ENCODE data around the gene OR1J1. TPM values are rescaled to one million over a fixed set of nuclear protein-coding genes. Genes with fewer than 3 reads are reported as not detected.

OR1J1 gene
- total and polyA plus RNA-seq, 4 experiments from 2014 or later, result not detected

DNA sequence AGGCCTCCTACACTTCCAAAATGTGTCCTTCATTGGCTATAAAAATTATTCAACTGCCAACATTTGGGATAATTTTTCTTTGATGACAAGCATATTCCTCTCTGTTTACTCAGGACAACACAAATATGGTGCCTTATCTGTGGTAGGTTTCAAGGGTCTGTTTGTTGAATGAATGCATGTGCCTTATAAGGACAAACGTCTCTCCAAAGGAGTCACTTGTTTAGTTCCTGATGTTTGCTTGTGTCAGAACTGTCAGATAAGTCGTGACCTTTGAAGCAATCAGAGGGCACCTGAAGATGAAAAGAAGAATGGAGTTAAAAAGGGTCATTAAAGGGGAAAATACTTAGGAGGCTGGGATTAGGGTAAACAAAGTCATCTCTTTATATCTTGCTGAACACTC is 29.2 kb upstream of the OR1J1 start:
- Histone ChIP-seq H3K27me3 (ENCODE audit: insufficient read depth, low read length) (no peaks in the 10 kb centered on the region), H3K4me1 (ENCODE audit: insufficient read depth, low read length) (no peaks in the 10 kb centered on the region), H3K4me3 (ENCODE audit: low read length in 2 of 2) (no peak overlapping the region), H3K27ac (ENCODE audit: low read depth, low read length) (no peak overlapping the region), H3K36me3 (ENCODE audit: insufficient read depth, low read length) (no peaks in the 10 kb centered on the region), H3K9me3 (ENCODE audit: control insufficient read depth in 1 of 2, low read length in 2 of 2) (no peaks in the 10 kb centered on the region)
- intact Hi-C loops (cut with micrococcal nuclease), result no loop called here
- no peaks in the 10 kb centered on the region for H3K36me3 Mint-ChIP-seq
- CTCF ChIA-PET (ENCODE audit: partially characterized antibody), result no interaction called here
- H3K4me3 Mint-ChIP-seq, result no peak overlapping the region
- peaks cover 12 to 17% of the 10 kb centered on the region in 2 donors for H3K27me3 Mint-ChIP-seq
- peak overlapping the region in 1 of 7 donors; percentile 44 for H3K27ac Mint-ChIP-seq
- no peak for DNase-seq
- peaks cover 0 to 4% (median 0%) of the 10 kb centered on the region in 8 donors for H3K9me3 Mint-ChIP-seq
- no peaks in the 10 kb centered on the region for H3K4me1 Mint-ChIP-seq
- POLR2A ChIA-PET (ENCODE audit: partially characterized antibody), result no interaction called here

DNA sequence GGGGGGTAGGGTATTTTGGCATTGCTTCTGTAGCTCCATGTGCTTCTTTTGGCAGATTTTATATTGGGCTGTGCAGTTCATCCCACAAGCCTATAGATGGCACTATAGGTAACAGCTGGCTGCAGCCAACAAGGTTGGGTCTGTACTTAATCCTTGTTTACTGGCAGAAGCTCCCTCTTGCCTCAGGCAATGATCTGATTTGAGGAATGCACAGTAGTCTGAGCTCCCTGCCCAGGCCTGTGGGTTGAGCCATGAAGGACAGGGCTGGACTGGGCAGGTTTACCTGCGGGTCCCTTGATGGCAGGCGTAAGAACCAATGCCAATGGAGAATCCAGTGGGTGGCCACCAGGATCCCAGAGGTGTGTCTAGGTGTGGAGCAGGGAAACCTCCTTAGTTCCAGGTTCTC is 21.2 kb upstream of the OR1J1 start:
- Mint-ChIP-seq H3K27me3 (peaks cover 8 to 25% of the 10 kb centered on the region in 2 donors), H3K9me3 (peaks cover 0 to 18% (median 12%) of the 10 kb centered on the region in 8 donors), H3K4me1 (no peaks in the 10 kb centered on the region), H3K27ac (no peak overlapping the region), H3K4me3 (no peak overlapping the region), H3K36me3 (peaks cover 0 to 3% of the 10 kb centered on the region in 2 donors)
- POLR2A ChIA-PET (ENCODE audit: partially characterized antibody), result no interaction called here
- Histone ChIP-seq H3K27ac (ENCODE audit: low read depth, low read length) (no peak overlapping the region), H3K4me1 (ENCODE audit: insufficient read depth, low read length) (no peaks in the 10 kb centered on the region), H3K9me3 (ENCODE audit: control insufficient read depth in 1 of 2, low read length in 2 of 2) (no peaks in the 10 kb centered on the region), H3K4me3 (ENCODE audit: low read length in 2 of 2) (no peak overlapping the region), H3K27me3 (ENCODE audit: insufficient read depth, low read length) (no peaks in the 10 kb centered on the region), H3K36me3 (ENCODE audit: insufficient read depth, low read length) (no peaks in the 10 kb centered on the region)
- CTCF ChIA-PET (ENCODE audit: partially characterized antibody), result interaction anchor here (0.6 to 2.9 kb wide), 17 partner anchors 9 to 1900 kb away, joined by 3 to 25 read pairs (median 4); partner anchors contain the start of genes OR1B1 and OR1J2
- DNase-seq, result peak in 4 of 5 donors; percentile 3 to 26 (median 16)
- intact Hi-C loops (cut with micrococcal nuclease), result loop anchor here (1.0 kb wide), 1 partner anchor 311 kb away; no protein-coding TSS in a partner anchor

DNA sequence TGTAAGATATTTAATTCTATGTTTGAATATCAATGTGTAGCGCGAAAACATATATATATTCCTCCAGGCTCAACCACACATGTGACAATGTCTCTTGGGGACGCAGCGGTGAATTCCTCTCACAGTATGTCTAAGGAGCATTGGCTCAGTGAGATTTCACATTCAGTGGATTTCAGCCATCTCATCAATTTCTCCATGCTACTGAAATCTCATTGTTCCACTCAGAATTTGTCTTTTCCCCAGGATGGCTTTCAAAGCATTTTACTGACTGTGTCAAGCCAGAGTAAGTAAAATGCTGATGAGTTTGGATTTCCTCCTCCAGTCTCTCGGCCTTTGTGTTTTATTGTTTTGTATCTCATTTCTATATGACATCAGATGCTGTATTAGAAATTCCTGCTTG is 1.3 kb upstream of the OR1J1 start:
- H3K27me3 ChIP-seq (ENCODE audit: insufficient read depth, low read length), result no peaks in the 10 kb centered on the region
- H3K9me3 ChIP-seq (ENCODE audit: control insufficient read depth in 1 of 2, low read length in 2 of 2), result no peaks in the 10 kb centered on the region
- H3K4me3 ChIP-seq (ENCODE audit: low read length in 2 of 2), result no peak overlapping the region
- intact Hi-C loops (cut with micrococcal nuclease), result no loop called here
- H3K4me3 Mint-ChIP-seq, result no peak overlapping the region
- H3K36me3 ChIP-seq (ENCODE audit: insufficient read depth, low read length), result no peaks in the 10 kb centered on the region
- H3K36me3 Mint-ChIP-seq, result no peaks in the 10 kb centered on the region
- DNase-seq, result no peak
- CTCF ChIA-PET (ENCODE audit: partially characterized antibody), result interaction anchor here (2.2 kb wide), 1 partner anchor 20 kb away, joined by 5 read pairs; no protein-coding TSS in a partner anchor
- no peak overlapping the region for H3K27ac ChIP-seq (ENCODE audit: low read depth, low read length)
- H3K27ac Mint-ChIP-seq, result no peak overlapping the region
- H3K4me1 ChIP-seq (ENCODE audit: insufficient read depth, low read length), result no peaks in the 10 kb centered on the region
- no peaks in the 10 kb centered on the region for H3K9me3 Mint-ChIP-seq
- H3K4me1 Mint-ChIP-seq, result no peaks in the 10 kb centered on the region
- POLR2A ChIA-PET (ENCODE audit: partially characterized antibody), result no interaction called here
- H3K27me3 Mint-ChIP-seq, result peaks cover 11 to 12% of the 10 kb centered on the region in 2 donors

DNA sequence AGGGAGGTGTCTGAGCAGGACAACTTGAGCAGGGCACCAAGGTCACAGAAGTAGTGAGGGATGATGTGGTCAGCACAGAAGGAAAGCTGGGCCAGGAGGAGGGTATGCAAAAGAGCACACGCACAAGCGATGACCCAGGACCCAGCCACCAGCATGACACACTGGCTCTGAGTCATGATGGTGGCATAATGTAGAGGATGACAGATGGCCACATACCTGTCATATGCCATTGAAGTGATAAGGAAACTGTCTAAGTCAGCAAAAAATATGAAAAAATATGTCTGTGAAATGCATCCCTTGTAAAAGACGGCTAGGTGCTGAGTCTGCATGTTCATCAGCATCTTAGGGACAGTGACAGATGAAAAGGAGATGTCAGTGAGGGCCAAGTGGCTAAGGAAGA is 380 bp downstream of the OR1J1 start:
- no peaks in the 10 kb centered on the region for H3K9me3 ChIP-seq (ENCODE audit: control insufficient read depth in 1 of 2, low read length in 2 of 2)
- H3K4me3 ChIP-seq (ENCODE audit: low read length in 2 of 2), result no peak overlapping the region
- Mint-ChIP-seq H3K9me3 (no peaks in the 10 kb centered on the region), H3K4me1 (no peaks in the 10 kb centered on the region), H3K27me3 (peaks cover 9 to 13% of the 10 kb centered on the region in 2 donors), H3K36me3 (no peaks in the 10 kb centered on the region), H3K4me3 (peak overlapping the region in 1 of 8 donors; percentile 11), H3K27ac (peak overlapping the region in 1 of 7 donors; percentile 43)
- H3K27me3 ChIP-seq (ENCODE audit: insufficient read depth, low read length), result no peaks in the 10 kb centered on the region
- no peak for DNase-seq
- H3K27ac ChIP-seq (ENCODE audit: low read depth, low read length), result no peak overlapping the region
- POLR2A ChIA-PET (ENCODE audit: partially characterized antibody), result no interaction called here
- intact Hi-C loops (cut with micrococcal nuclease), result no loop called here
- H3K36me3 ChIP-seq (ENCODE audit: insufficient read depth, low read length), result no peaks in the 10 kb centered on the region
- no peaks in the 10 kb centered on the region for H3K4me1 ChIP-seq (ENCODE audit: insufficient read depth, low read length)
- CTCF ChIA-PET (ENCODE audit: partially characterized antibody), result no interaction called here

DNA sequence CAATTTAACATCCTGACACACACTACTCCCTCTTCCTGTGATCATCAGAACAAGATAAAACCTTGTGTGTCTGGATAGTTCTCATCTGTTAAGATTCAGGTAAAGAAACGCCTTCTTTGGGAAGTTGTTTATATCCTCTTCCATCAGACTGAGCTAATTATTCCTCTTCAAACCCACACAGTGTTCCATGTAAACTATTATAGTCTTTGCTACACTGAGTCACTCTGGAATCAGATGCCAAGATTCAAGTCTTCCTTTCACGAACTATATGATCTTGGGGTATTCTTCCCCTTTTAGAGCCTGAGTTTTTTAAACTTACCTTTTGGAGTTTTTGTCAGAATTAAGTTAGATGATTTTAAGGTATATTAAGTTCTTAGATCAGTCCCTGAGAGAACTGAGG is 2.0 kb downstream of the OR1J1 start:
- Histone ChIP-seq H3K27me3 (ENCODE audit: insufficient read depth, low read length) (no peaks in the 10 kb centered on the region), H3K4me3 (ENCODE audit: low read length in 2 of 2) (no peak overlapping the region), H3K4me1 (ENCODE audit: insufficient read depth, low read length) (no peaks in the 10 kb centered on the region), H3K36me3 (ENCODE audit: insufficient read depth, low read length) (no peaks in the 10 kb centered on the region), H3K27ac (ENCODE audit: low read depth, low read length) (no peak overlapping the region), H3K9me3 (ENCODE audit: control insufficient read depth in 1 of 2, low read length in 2 of 2) (no peaks in the 10 kb centered on the region)
- POLR2A ChIA-PET (ENCODE audit: partially characterized antibody), result no interaction called here
- H3K4me3 Mint-ChIP-seq, result no peak overlapping the region
- no peaks in the 10 kb centered on the region for H3K36me3 Mint-ChIP-seq
- no peaks in the 10 kb centered on the region for H3K9me3 Mint-ChIP-seq
- H3K27me3 Mint-ChIP-seq, result peaks cover 6 to 14% of the 10 kb centered on the region in 2 donors
- intact Hi-C loops (cut with micrococcal nuclease), result no loop called here
- H3K27ac Mint-ChIP-seq, result no peak overlapping the region
- H3K4me1 Mint-ChIP-seq, result no peaks in the 10 kb centered on the region
- no peak for DNase-seq
- CTCF ChIA-PET (ENCODE audit: partially characterized antibody), result interaction anchor here (0.7 kb wide), 1 partner anchor 13 kb away, joined by 3 read pairs; no protein-coding TSS in a partner anchor

DNA sequence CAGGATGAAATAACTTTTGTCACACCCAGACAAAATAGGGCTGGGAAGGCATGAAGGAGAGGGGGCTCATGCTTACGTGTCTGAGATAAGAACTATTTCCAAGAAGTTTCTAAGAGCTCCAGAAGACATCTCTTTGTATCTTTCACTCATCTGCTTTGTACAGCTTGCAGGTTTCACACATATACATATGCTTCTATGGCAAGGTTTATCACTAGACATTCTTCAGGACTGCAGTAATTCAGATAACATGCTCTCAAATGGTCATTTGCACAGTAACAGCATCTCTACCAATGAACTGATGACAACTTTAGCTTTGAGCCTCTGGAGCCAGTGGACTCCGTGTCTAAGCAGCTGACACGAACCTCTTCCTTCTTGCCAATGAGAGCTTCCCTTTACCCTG is 3.2 kb downstream of the OR1J1 start:
- Mint-ChIP-seq H3K27ac (no peak overlapping the region), H3K27me3 (peaks cover 8 to 15% of the 10 kb centered on the region in 2 donors), H3K36me3 (no peaks in the 10 kb centered on the region), H3K9me3 (no peaks in the 10 kb centered on the region), H3K4me1 (no peaks in the 10 kb centered on the region), H3K4me3 (no peak overlapping the region)
- Histone ChIP-seq H3K27ac (ENCODE audit: low read depth, low read length) (no peak overlapping the region), H3K4me1 (ENCODE audit: insufficient read depth, low read length) (no peaks in the 10 kb centered on the region), H3K36me3 (ENCODE audit: insufficient read depth, low read length) (no peaks in the 10 kb centered on the region), H3K4me3 (ENCODE audit: low read length in 2 of 2) (no peak overlapping the region), H3K27me3 (ENCODE audit: insufficient read depth, low read length) (no peaks in the 10 kb centered on the region), H3K9me3 (ENCODE audit: control insufficient read depth in 1 of 2, low read length in 2 of 2) (no peaks in the 10 kb centered on the region)
- no peak for DNase-seq
- intact Hi-C loops (cut with micrococcal nuclease), result no loop called here
- POLR2A ChIA-PET (ENCODE audit: partially characterized antibody), result no interaction called here
- CTCF ChIA-PET (ENCODE audit: partially characterized antibody), result interaction anchor here (1.2 to 1.3 kb wide), 2 partner anchors 9 to 11 kb away, joined by 4 read pairs; no protein-coding TSS in a partner anchor

DNA sequence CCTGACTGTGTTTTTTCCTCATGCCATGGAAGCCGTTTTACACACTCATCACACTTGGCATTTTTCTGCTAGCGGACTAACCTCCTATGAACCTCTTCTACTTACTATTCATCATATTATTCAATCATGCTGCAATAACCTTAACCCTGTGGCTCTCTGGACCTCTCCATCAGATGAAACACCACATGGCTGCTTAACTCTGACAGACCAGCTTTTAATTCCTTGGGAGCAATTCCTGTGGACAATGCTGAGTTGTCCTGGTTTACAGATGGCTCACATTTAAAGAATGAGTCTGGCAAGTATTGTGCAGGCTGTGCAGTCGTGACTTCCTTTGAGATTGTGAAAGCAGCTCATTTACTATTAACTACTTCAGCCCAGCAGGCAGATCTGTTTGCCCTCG is 9.0 kb downstream of the OR1J1 start:
- no peak overlapping the region for H3K4me3 Mint-ChIP-seq
- H3K9me3 Mint-ChIP-seq, result no peaks in the 10 kb centered on the region
- peaks cover 13 to 20% of the 10 kb centered on the region in 2 donors for H3K27me3 Mint-ChIP-seq
- Histone ChIP-seq H3K27me3 (ENCODE audit: insufficient read depth, low read length) (no peaks in the 10 kb centered on the region), H3K9me3 (ENCODE audit: control insufficient read depth in 1 of 2, low read length in 2 of 2) (no peaks in the 10 kb centered on the region), H3K36me3 (ENCODE audit: insufficient read depth, low read length) (no peaks in the 10 kb centered on the region), H3K4me3 (ENCODE audit: low read length in 2 of 2) (no peak overlapping the region), H3K4me1 (ENCODE audit: insufficient read depth, low read length) (peaks cover 9% of the 10 kb centered on the region), H3K27ac (ENCODE audit: low read depth, low read length) (no peak overlapping the region)
- DNase-seq, result no peak
- intact Hi-C loops (cut with micrococcal nuclease), result loop anchor here (10.0 kb wide), 1 partner anchor 916 kb away; no protein-coding TSS in a partner anchor
- H3K36me3 Mint-ChIP-seq, result peaks cover 0 to 4% of the 10 kb centered on the region in 2 donors
- H3K27ac Mint-ChIP-seq, result no peak overlapping the region
- peaks cover 7 to 11% (median 9%) of the 10 kb centered on the region in 4 donors for H3K4me1 Mint-ChIP-seq
- CTCF ChIA-PET (ENCODE audit: partially characterized antibody), result no interaction called here
- POLR2A ChIA-PET (ENCODE audit: partially characterized antibody), result no interaction called here
